H1 (cell line): Measurements from ENCODE around the gene TXNL4A.

Experiments used
- BACH1 ChIP-seq: IDR thresholded peaks from 2 replicates; pipeline ENCODE4 v1.6.1; 2012; ENCODE audit warnings: low read length, improper control_type of control experiment
- CBX5 ChIP-seq: fragments of 300-800, 300-1000 bp; sonication (generic); IDR thresholded peaks from 2 replicates; pipeline ENCODE4 v1.7.1; 2016; ENCODE audit warnings: antibody characterized with exemption, low read length, low read depth
- CREB1 ChIP-seq: IDR thresholded peaks from 2 replicates; pipeline ENCODE4 v1.6.1; 2012; ENCODE audit warnings: inconsistent platforms
- CTCF ChIP-seq, 3 experiments: IDR thresholded peaks; 1 replicate in 2 of 3; 2 replicates in 1 of 3; pipeline versions ENCODE4 v1.5.1 to v1.6.1; 2011; ENCODE audit warnings: low read length in 3 of 3, mild to moderate bottlenecking in 3 of 3, inconsistent platforms in 2 of 3, low read depth in 1 of 3, moderate library complexity in 1 of 3; ENCODE audit not compliant: insufficient read depth in 1 of 3; ENCODE audit errors: control extremely low read depth in 1 of 3
- EGR1 ChIP-seq: IDR thresholded peaks from 2 replicates; pipeline ENCODE4 v1.6.1; 2011; ENCODE audit warnings: low read depth, low read length, borderline replicate concordance
- EZH2 ChIP-seq: fragments of 200-600 bp; sonication (generic); IDR thresholded peaks from 2 replicates; pipeline ENCODE4 v1.7.1; 2012; ENCODE audit warnings: low read depth, mild to moderate bottlenecking, moderate library complexity, low read length, inconsistent platforms; ENCODE audit not compliant: severe bottlenecking
- MAFK ChIP-seq: IDR thresholded peaks from 2 replicates; pipeline ENCODE4 v1.6.1; 2012; ENCODE audit warnings: low read depth, mild to moderate bottlenecking, improper control_type of control experiment, low read length
- MAX ChIP-seq: IDR thresholded peaks from 2 replicates; pipeline ENCODE4 v1.6.1; 2012; ENCODE audit warnings: inconsistent platforms
- RAD21 ChIP-seq, 2 experiments: IDR thresholded peaks in 1 of 2; conservative IDR thresholded peaks in 1 of 2; 2 replicates each; pipeline ENCODE4 v1.6.1; 2011; ENCODE audit warnings: low read depth in 2 of 2, low read length in 2 of 2, improper control_type of control experiment in 1 of 2, inconsistent platforms in 1 of 2, mild to moderate bottlenecking in 1 of 2, moderate library complexity in 1 of 2
- RFX5 ChIP-seq: IDR thresholded peaks from 2 replicates; pipeline ENCODE4 v1.6.1; 2011; ENCODE audit warnings: low read depth, low read length, improper control_type of control experiment, borderline replicate concordance
- TF ChIP-seq, protein P1 (sequence below): IDR thresholded peaks from 2 replicates; pipeline ENCODE4 v1.6.1; 2012; ENCODE audit warnings: inconsistent platforms

- TF ChIP-seq CTCF (IDR thresholded peaks at IDR 0.05; ENCODE audit: control extremely low read depth in 1 of 3, insufficient read depth in 1 of 3, low read depth in 1 of 3, low read length in 3 of 3): no peak
- no peak for TF ChIP-seq MAFK
- TF ChIP-seq CREB1: no peak
- TF ChIP-seq BACH1: no peak
- TF ChIP-seq RFX5: no peak
- TF ChIP-seq MAX: no peak
- TF ChIP-seq EGR1: no peak
- TF ChIP-seq EZH2: no peak
- TF ChIP-seq, protein P1, sequence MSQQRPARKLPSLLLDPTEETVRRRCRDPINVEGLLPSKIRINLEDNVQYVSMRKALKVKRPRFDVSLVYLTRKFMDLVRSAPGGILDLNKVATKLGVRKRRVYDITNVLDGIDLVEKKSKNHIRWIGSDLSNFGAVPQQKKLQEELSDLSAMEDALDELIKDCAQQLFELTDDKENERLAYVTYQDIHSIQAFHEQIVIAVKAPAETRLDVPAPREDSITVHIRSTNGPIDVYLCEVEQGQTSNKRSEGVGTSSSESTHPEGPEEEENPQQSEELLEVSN: no peak
- no peak for TF ChIP-seq RAD21 (IDR thresholded peaks at IDR 0.05 in 1 of 2, conservative IDR thresholded peaks at IDR 0.05 in 1 of 2; ENCODE audit: low read depth in 2 of 2, low read length in 2 of 2)
- TF ChIP-seq CBX5: no peak
These were observed 1.6 kb downstream of the TXNL4A start for GRCh38 chr18:79986726-79987125.
